Measurements from ENCODE around the gene SLC22A23. TPM values are rescaled to one million over a fixed set of nuclear protein-coding genes. Genes with fewer than 3 reads are reported as not detected.

The SLC22A23 gene
- total RNA-seq, 1 donor from 2014 or later, result 3.6 TPM

- Histone ChIP-seq H3K4me3 (ENCODE audit: low read depth, low read length) (no peak overlapping the region), H3K27me3 (ENCODE audit: control insufficient read depth, insufficient read depth, low read length) (no peaks in the 10 kb centered on the region), H3K36me3 (ENCODE audit: control insufficient read depth, insufficient read depth, low read length) (no peaks in the 10 kb centered on the region)
- DNase-seq (ENCODE audit: low read depth), result no peak
- TF ChIP-seq CTCF (IDR thresholded peaks at IDR 0.05; ENCODE audit: insufficient read depth, low read length, poor library complexity, severe bottlenecking), result no peak
Observed at GRCh38 chr6:3500262-3501014, 43.6 kb upstream of the SLC22A23 start.

GRCh38 chr6:3499603-3500002, 42.8 kb upstream of the SLC22A23 start:
- no peak overlapping the region for H3K4me3 ChIP-seq (ENCODE audit: low read depth, low read length)
- no peaks in the 10 kb centered on the region for H3K27me3 ChIP-seq (ENCODE audit: control insufficient read depth, insufficient read depth, low read length)
- no peaks in the 10 kb centered on the region for H3K36me3 ChIP-seq (ENCODE audit: control insufficient read depth, insufficient read depth, low read length)
- no peak for TF ChIP-seq CTCF (IDR thresholded peaks at IDR 0.05; ENCODE audit: insufficient read depth, low read length, poor library complexity, severe bottlenecking)
- DNase-seq (ENCODE audit: low read depth), result no peak

- TF ChIP-seq CTCF (IDR thresholded peaks at IDR 0.05; ENCODE audit: insufficient read depth, low read length, poor library complexity, severe bottlenecking), result no peak
- Histone ChIP-seq H3K4me3 (ENCODE audit: low read depth, low read length) (no peak overlapping the region), H3K27me3 (ENCODE audit: control insufficient read depth, insufficient read depth, low read length) (no peaks in the 10 kb centered on the region), H3K36me3 (ENCODE audit: control insufficient read depth, insufficient read depth, low read length) (no peaks in the 10 kb centered on the region)
- DNase-seq (ENCODE audit: low read depth), result no peak
Observed at GRCh38 chr6:3496395-3496794, 39.5 kb upstream of the SLC22A23 start.

- H3K27me3 ChIP-seq (ENCODE audit: control insufficient read depth, insufficient read depth, low read length), result no peaks in the 10 kb centered on the region
- H3K36me3 ChIP-seq (ENCODE audit: control insufficient read depth, insufficient read depth, low read length), result no peaks in the 10 kb centered on the region
- no peak for DNase-seq (ENCODE audit: low read depth)
- no peak for TF ChIP-seq CTCF (IDR thresholded peaks at IDR 0.05; ENCODE audit: insufficient read depth, low read length, poor library complexity, severe bottlenecking)
- H3K4me3 ChIP-seq (ENCODE audit: low read depth, low read length), result no peak overlapping the region
Observed at GRCh38 chr6:3494391-3495100, 37.7 kb upstream of the SLC22A23 start.

- DNase-seq (ENCODE audit: low read depth), result no peak
- no peaks in the 10 kb centered on the region for H3K36me3 ChIP-seq (ENCODE audit: control insufficient read depth, insufficient read depth, low read length)
- TF ChIP-seq CTCF (IDR thresholded peaks at IDR 0.05; ENCODE audit: insufficient read depth, low read length, poor library complexity, severe bottlenecking), result no peak
- no peaks in the 10 kb centered on the region for H3K27me3 ChIP-seq (ENCODE audit: control insufficient read depth, insufficient read depth, low read length)
- no peak overlapping the region for H3K4me3 ChIP-seq (ENCODE audit: low read depth, low read length)
Observed at GRCh38 chr6:3490625-3490980, 33.8 kb upstream of the SLC22A23 start.
